HG03439 (cell line): ENCODE data around the gene AMFR.
"Not testable (repeated sequence)": the region's sequence is repeated elsewhere in the genome, so short reads cannot be mapped to it uniquely, and the experiment has no call there.

Experiments
- ATAC-seq: cut with Tn5 transposase; IDR thresholded peaks from one replicate; pipeline ENCODE4 v1.9.1; 2021; ENCODE audit warnings: mild to moderate bottlenecking, moderate library complexity; ENCODE audit not compliant: unreplicated experiment

Gene AMFR

GRCh38 chr16:56399047-56399446, 26.3 kb downstream of the AMFR start:
- no peak for ATAC-seq

DNA sequence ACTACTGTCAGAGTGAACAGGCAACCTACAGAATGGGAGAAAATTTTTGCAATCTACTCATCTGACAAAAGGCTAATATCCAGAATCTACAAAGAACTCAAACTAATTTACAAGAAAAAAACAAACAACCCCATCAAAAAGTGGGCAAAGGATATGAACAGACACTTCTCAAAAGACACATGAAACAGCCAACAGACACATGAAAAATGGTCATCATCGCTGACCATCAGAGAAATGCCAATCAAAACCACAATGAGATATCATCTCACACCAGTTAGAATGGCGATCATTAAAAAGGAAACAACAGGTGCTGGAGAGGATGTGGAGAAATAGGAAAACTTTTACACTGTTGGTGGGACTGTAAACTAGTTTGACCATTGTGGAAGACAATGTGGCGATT, 28.6 kb downstream of the AMFR start:
- ATAC-seq, result not testable (repeated sequence)

- no peak for ATAC-seq
Measured at GRCh38 chr16:56389554-56389953, 35.8 kb downstream of the AMFR start.

DNA sequence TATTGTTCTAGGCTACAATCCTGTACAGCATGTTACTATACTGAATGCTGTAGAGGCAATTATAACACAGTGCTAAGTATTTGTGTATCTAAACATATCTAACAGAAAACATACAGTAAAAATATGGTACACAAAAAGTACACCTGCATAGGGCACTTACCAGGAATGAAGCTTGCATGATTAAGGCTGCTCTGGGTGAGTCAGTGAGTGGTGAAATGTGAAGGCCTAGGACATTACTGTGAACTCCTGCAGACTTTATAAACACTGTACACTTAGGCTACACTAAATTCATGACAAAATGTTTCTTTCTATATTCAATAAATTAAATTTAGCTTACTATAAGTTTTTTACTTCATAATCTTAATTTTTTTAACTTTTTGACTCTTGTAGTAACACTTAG, 37.1 kb downstream of the AMFR start:
- no peak for ATAC-seq

DNA sequence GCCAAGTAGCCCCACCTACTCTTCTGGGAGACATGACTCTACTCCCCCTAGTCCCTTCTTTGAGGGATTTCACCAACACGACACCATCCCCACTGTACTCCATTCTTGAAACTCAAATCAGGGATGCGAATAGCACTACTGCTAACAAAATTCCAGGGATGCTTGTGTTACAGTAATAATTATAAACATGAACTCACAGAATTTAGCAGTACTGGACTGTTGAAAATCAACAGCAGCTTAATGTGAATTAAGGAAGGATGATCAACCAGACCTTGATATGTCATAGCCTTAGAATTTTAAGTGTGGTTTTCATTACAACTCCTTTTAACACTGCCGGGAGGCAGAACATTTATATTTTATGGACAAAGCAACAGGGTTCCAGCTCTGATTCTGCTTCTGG, 37.9 kb downstream of the AMFR start:
- no peak for ATAC-seq

DNA sequence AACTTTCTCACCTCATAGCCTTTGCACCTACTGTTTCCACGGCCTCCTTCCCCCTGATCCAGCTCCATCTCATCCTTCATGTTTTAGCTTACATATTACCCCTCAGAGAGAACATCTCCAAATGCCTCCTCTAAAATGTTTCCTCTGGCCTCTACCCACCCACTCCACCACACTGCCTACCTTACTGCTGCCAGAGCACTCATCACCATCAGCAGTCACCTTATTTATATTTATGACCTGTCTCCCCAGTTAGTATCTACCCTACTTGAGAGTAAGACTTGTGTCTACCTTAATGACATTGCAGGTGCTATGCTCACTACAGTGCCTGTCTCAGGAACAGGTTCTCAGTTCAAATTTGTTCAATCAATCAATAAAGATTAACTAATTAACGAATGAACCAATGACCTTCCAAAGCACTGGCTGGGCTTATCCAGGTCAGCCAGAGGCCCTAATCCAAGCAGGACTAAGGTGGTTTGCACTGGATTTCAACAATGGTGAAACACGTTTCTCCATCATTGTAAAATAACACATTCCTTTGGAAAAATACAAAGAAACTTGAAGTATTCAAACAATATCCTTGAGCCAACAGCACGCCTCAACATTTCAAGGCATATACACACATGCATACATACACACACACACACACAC, 41.1 kb downstream of the AMFR start:
- no peak for ATAC-seq

GRCh38 chr16:56382901-56383355, 42.4 kb downstream of the AMFR start:
- no peak for ATAC-seq

GRCh38 chr16:56382459-56382858, 42.9 kb downstream of the AMFR start:
- ATAC-seq, result no peak

GRCh38 chr16:56380778-56381485, 44.4 kb downstream of the AMFR start:
- not testable (repeated sequence) for ATAC-seq

DNA sequence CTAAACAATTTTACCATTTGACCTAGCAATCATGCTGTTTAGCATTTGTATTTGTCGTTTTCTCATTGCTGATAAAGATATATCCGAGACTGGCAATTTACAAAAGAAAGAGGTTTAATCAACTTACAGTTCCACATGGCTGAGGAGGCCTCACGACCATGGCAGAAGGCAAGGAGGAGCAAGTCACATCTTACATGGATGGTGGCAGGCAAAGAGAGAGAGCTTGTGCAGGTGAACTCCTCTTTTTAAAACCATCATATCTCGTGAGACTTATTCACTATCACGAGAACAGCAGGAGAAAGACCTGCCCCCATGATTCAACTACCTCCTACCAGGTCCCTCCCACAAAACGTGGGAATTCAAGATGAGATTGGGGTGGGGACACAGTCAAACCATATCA, 46.3 kb downstream of the AMFR start:
- ATAC-seq, result not testable (repeated sequence)

GRCh38 chr16:56375792-56376191, 49.6 kb downstream of the AMFR start:
- ATAC-seq, result not testable (repeated sequence)

DNA sequence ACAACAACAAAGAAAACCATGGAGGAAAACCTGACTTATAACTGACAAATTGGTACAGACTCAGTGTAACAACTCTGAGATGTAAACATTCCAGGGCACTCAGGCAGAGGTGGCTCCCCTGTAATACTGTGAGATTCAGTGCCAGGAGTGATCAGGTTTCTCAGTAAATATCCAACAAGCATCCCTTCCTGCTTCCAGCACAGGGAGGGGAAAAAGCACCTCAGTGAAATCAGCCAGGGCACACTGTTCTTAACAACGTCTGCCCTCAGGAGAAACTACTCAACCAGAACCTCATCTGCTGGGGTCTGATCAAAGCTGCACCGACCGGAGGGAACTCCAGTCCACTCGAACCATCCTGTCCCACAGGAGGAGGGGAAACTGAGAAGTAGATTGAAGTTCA, 52.3 kb downstream of the AMFR start:
- no peak for ATAC-seq

DNA sequence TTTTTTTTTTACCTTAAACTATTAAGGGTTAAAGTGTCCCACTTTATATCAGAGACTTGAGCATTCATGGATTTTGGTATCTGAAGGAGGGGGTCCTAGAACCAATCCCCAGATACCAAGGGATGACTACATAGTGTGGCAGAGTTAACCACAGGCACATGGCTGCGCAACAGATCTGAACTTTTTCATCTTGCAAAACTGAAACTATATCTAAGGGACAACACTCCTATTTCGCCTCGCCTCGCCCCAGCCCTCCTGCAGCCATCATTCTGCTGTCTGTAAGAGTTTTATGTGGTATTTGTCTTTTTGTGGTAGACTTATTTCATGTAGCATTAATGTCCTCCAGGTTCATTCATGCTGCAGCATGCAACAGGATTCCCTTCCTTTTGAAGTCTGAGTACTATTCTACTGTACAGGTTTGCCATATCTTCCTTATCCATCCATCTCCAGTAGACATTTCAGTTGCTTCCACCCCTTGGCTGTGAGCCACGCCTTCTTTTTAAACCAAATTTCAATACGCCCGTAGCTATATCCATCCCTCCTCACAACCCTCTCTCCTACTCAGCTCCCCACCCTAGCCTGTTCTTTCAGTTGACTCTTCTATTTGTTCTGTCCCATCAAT, 53.2 kb downstream of the AMFR start:
- no peak for ATAC-seq

GRCh38 chr16:56371660-56371937, 53.7 kb downstream of the AMFR start:
- no peak for ATAC-seq

- ATAC-seq, result no peak
Measured at GRCh38 chr16:56370875-56371659, 54.3 kb downstream of the AMFR start.

DNA sequence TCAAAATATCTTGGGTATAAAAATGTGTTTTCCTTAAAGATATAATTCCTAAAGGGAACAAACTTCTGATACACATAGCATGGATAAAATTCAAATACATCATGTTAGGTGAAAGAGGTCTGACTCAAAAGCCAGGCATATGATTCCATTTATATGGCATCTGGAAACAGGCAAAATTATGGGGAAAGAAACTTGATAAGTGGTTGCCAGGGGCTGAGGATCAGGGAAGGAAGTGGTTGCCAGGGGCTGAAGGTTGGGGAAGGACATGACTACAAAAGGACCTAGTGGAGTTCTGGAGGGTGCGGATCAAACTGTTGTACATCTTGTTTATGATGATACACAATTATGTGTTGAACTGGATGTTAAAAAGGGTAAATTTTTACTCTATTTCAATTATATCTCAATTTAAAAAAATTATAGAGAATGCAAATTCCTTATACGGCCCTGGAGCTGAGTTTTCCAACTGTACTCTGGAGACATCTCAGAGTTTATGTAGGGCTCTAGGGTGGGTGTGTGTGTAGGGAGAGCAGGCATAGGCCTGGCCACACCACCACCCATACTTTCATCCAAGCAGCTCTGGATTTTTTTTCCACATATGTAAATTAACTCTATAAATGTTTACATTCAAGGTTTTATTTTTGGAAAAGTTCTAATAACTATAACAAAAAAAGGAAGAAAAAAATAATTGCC, 55.0 kb downstream of the AMFR start:
- no peak for ATAC-seq

- no peak for ATAC-seq
Measured at GRCh38 chr16:56369202-56369601, 56.1 kb downstream of the AMFR start.

DNA sequence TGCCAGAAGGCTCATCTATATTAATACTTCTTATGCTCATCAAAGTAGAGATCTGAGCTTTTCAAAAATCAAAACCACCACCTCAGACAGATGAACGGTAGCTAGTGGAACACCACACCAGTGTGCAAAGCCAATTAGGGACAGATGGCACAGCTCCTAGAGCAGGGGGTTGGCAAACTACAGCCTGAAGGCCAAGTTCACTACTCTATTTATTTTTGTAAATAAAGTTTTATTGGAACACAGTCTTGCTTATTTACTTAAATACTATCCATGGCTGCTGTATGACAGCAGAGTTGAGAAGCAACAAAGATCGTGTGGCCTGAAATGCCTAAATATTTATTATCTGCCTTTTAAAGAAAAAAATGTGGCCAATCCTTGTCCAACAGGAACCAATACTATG, 56.8 kb downstream of the AMFR start:
- no peak for ATAC-seq

- no peak for ATAC-seq
Measured at GRCh38 chr16:56367764-56368163, 57.6 kb downstream of the AMFR start.

DNA sequence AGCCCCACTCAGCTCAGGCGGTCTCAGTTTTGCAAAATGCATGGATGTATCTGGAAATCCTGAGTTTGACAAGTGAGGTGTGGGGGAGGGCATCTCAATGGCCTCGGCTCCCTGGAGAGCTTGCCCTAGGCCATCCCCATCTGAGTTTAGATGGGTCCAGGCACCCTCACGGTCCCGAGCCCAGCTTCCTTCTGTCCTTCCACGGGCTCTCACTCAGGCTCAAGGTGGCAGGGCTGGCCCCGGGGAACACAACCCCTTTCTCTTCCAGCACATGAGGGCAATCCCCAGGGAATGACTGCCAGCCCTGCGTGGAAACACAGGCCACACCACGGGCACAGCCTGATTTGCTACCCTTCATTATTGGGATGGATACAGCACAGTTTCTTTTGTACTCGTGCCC, 58.4 kb downstream of the AMFR start:
- no peak for ATAC-seq

GRCh38 chr16:56365552-56365951, 59.8 kb downstream of the AMFR start:
- ATAC-seq, result no peak
